ENCODE measurements around the gene ATAD3A. TPM values are rescaled to one million over a fixed set of nuclear protein-coding genes. Genes with fewer than 3 reads are reported as not detected.
A peak's percentile ranks its signal among the peaks of the same experiment; 100 is the strongest.

The ATAD3A gene
- total and polyA plus RNA-seq, 11 donors: 11.3 to 49.5 (median 19.6) TPM

DNA sequence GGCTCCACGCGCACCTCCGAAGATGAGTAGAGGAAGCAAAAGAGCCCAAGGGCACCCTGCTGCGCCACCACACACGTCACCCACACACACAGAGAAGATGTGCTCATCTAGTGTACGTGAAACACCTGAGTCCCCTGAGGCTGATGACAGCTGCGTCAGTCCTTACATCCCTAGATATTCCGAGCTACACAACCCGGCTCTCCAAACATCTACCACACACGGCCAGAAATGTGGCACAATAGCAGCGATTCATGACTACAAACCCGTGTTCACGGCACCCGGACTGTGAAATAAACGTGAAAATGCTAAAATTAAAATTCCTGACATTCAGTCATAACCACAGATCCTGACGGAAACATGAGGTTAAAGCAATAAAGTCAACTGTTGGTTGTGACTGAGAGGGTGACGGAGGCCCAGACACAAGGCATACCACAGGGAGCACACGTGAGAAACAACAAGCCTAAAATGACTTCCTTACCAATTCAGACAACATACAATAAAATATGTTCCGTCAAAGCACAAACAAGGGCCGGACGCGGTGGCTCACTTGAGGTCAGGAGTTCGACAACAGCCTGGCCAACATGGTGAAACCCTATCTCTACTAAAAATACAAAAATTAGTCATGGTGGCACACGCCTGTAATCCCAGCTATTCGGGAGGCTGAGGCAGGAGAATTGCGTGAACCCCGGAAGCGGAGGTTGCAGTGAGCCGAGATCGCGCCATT lies 55.4 kb downstream of the ATAD3A start:
- no peak for ATAC-seq
- Histone ChIP-seq H3K27ac (no peak overlapping the region), H3K9me3 (no peaks in the 10 kb centered on the region), H3K27me3 (no peaks in the 10 kb centered on the region), H3K4me1 (peaks cover 0 to 78% (median 36%) of the 10 kb centered on the region in 12 donors), H3K4me3 (no peak overlapping the region), H3K36me3 (peaks cover 0 to 68% (median 45%) of the 10 kb centered on the region in 9 donors)
- intact Hi-C loops (cut with DNase I): no loop called here
- 81 to 88% (median 86%) methylated on average over 31 of the region's 31 CpGs for WGBS, 4 donors
- TF ChIP-seq, protein P1, sequence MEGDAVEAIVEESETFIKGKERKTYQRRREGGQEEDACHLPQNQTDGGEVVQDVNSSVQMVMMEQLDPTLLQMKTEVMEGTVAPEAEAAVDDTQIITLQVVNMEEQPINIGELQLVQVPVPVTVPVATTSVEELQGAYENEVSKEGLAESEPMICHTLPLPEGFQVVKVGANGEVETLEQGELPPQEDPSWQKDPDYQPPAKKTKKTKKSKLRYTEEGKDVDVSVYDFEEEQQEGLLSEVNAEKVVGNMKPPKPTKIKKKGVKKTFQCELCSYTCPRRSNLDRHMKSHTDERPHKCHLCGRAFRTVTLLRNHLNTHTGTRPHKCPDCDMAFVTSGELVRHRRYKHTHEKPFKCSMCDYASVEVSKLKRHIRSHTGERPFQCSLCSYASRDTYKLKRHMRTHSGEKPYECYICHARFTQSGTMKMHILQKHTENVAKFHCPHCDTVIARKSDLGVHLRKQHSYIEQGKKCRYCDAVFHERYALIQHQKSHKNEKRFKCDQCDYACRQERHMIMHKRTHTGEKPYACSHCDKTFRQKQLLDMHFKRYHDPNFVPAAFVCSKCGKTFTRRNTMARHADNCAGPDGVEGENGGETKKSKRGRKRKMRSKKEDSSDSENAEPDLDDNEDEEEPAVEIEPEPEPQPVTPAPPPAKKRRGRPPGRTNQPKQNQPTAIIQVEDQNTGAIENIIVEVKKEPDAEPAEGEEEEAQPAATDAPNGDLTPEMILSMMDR (IDR thresholded peaks at IDR 0.05): no peak
- TF ChIP-seq POLR2A (IDR thresholded peaks at IDR 0.05): no peak
- no peak for DNase-seq

DNA sequence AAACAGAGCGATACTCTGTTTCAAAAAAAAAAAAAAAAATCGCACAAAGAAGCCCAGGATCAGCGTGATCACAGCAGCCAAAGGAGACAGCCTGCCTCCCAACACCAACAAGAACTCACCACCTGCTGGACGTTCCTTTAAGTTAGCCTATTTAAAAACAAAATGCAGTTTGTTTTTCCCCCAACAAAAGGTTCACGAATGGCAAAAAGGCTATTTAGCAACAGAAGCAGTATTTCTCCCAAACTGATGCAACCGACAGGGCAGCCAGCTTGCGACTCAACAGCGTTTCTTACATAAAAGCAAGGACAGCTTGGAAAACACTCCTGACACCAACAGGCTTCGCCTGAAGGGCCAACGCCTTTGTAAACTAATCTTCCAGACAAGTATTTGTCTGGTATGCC lies 55.9 kb downstream of the ATAD3A start:
- DNase-seq (no peak), ATAC-seq (no peak)
- H3K36me3 ChIP-seq: peaks cover 0 to 64% (median 40%) of the 10 kb centered on the region in 9 donors
- no peak overlapping the region for H3K27ac ChIP-seq
- H3K27me3 ChIP-seq: no peaks in the 10 kb centered on the region
- no peak overlapping the region for H3K4me3 ChIP-seq
- no peaks in the 10 kb centered on the region for H3K9me3 ChIP-seq
- TF ChIP-seq POLR2A (IDR thresholded peaks at IDR 0.05): no peak
- TF ChIP-seq, protein P1 (IDR thresholded peaks at IDR 0.05): no peak
- intact Hi-C loops (cut with DNase I): no loop called here
- WGBS, 4 donors: 65 to 75% (median 73%) methylated on average over 10 of the region's 10 CpGs
- peaks cover 0 to 78% (median 39%) of the 10 kb centered on the region in 12 donors for H3K4me1 ChIP-seq

DNA sequence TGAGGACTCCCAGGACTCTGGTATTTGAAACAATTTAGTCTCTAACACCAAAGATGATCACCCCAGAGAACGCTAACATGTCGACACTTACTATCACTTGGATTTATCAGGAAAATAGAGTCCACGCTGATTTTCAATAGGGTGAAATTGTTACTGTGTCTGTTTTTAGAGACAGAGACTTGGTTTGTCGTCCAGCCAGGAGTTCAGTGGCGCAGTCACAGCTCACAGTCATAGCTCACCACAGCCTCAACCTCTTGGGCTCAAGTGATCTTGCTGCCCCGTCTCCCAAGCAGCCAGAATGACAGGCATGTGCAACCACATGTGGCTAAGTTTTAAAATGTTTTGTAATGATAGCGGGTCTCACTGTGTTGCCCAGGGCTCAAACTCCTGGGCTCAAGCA lies 57.4 kb downstream of the ATAD3A start:
- no peak overlapping the region for H3K4me3 ChIP-seq
- DNase-seq: no peak
- intact Hi-C loops (cut with DNase I): no loop called here
- H3K27ac ChIP-seq: no peak overlapping the region
- 54 to 66% (median 63%) methylated on average over 7 of the region's 7 CpGs for WGBS, 4 donors
- H3K4me1 ChIP-seq: peaks cover 0 to 71% (median 36%) of the 10 kb centered on the region in 12 donors
- H3K27me3 ChIP-seq: no peaks in the 10 kb centered on the region
- no peaks in the 10 kb centered on the region for H3K9me3 ChIP-seq
- TF ChIP-seq, protein P1 (IDR thresholded peaks at IDR 0.05): no peak
- no peak for TF ChIP-seq POLR2A (IDR thresholded peaks at IDR 0.05)
- ATAC-seq: no peak
- H3K36me3 ChIP-seq: peaks cover 0 to 50% (median 25%) of the 10 kb centered on the region in 9 donors

DNA sequence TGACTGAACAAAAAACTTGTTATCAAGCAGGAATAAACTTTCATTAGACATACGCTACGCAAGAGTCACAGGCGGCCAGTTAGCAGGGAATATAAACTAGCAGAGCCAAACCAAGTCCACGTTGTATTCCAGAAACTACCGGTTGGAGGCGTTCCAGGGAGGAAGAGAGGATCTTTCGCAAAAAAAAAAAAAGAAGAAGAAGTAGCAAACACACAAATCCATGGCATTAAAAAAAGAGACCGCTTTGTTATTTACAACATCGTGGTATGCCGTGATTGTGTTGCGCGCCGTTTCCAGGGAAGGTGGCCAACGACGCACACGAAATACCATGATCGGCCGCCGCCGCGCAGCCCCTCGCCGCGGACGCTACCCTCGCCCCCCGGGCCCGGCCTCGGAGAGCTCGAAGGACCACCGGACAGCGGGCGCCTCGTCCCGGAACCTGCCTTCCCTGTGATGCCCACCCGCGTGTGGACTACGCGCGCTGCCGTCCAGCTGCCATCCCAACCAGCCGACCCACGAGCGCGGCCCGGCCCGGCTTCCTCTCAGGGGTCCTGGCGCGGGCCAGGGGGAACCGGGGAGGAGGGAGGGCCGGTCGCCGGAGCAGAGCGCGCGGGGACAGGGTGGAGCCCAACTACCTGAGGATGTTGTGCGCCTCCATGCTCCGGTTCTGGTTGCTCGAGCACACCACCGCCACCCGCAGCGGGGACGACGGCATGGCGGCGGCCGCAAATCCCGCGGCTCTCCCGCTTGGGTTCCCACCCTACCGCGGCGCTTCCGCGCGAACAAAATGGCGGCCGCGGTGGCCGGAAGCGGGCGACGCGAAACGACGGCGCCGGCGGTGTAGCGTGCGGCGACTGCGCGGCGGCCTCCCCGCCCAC lies 62.1 kb downstream of the ATAD3A start:
- no peak for TF ChIP-seq POLR2A (IDR thresholded peaks at IDR 0.05)
- TF ChIP-seq, protein P1 (IDR thresholded peaks at IDR 0.05): peak in 4 of 12 donors; percentile 3 to 24 (median 12)
- H3K27me3 ChIP-seq: no peaks in the 10 kb centered on the region
- H3K9me3 ChIP-seq: no peaks in the 10 kb centered on the region
- H3K36me3 ChIP-seq: peaks cover 0 to 31% (median 11%) of the 10 kb centered on the region in 9 donors
- H3K4me1 ChIP-seq: peaks cover 0 to 50% (median 25%) of the 10 kb centered on the region in 12 donors
- WGBS, 4 donors: 0% methylated on average over 33 to 96 of the region's 96 CpGs
- peak; percentile 57 to 85 (median 71) for DNase-seq
- H3K4me3 ChIP-seq: peak overlapping the region; percentile 73 to 100 (median 99)
- ATAC-seq: peak; percentile 47 to 86 (median 78)
- intact Hi-C loops (cut with DNase I): loop anchor here in 4 of 10 donors (1.0 to 10.0 kb wide), 3 partner anchors 41 to 81 kb away; partner anchors contain the start of genes MIB2 (in 4 of the 4) and CDK11B (in 1 of the 4)
- peak overlapping the region; percentile 90 to 100 (median 98) for H3K27ac ChIP-seq

Measured in heart left ventricle (tissue), 16 donors.